Fibroblast of skin of scalp (primary cell): ENCODE data around the gene KRT2.

ENCODE experiments used
- DNase-seq: peaks from one replicate; pipeline ENCODE4 v3.0.0-alpha.2; 2013

KRT2 gene

GRCh38 chr12:52614381-52615207 is 37.4 kb downstream of the KRT2 start:
- DNase-seq, result no peak

- DNase-seq, result no peak
Observed at GRCh38 chr12:52613384-52614030, 38.5 kb downstream of the KRT2 start.

DNA sequence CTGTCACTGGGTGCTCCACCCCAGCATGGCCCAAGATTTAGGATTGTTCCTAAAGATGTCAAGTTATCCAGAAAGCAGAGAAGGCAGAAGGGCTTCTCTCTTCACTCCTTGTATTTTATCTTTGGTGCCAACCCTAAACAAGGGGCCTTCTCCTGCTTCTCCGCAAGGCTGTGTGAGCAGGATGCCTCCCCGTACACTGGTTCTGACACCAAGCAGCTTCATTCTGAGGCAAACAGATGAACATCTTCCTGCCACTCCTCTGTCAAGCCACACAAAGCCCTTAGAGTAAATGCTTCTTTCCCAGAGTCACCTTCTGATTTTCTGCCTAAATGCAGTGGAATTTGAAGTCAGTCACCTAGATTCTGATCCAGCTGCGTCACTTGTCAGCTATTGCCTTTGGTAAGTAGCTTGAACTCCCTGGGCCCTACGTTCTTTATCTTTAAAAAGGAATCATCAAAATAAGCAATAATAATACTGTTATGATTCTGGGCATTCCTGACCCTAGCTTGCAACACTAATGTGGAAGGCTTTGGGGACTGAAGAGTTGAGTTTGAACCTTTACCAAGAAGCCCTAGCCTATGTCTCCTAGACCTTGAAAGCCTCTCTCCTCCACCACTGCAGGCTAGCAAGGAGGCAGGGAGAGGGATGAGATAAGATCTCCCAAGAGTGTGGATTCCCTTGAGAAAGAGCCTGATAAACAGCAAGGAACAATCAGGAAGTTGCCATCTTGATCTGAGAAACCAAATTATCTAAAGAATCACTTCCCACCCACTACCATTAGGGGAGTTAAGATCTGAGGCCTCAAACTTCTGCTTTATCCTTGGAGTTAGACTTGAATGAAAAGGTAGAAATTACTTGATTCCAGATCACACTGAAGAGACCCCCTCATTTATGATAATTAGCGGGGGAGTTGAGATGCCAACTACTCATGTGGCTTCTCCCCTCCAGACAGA is 39.3 kb downstream of the KRT2 start:
- no peak for DNase-seq

GRCh38 chr12:52611080-52611468 is 40.9 kb downstream of the KRT2 start:
- DNase-seq, result no peak

- DNase-seq, result no peak
Observed at GRCh38 chr12:52608826-52609630, 43.0 kb downstream of the KRT2 start.

DNA sequence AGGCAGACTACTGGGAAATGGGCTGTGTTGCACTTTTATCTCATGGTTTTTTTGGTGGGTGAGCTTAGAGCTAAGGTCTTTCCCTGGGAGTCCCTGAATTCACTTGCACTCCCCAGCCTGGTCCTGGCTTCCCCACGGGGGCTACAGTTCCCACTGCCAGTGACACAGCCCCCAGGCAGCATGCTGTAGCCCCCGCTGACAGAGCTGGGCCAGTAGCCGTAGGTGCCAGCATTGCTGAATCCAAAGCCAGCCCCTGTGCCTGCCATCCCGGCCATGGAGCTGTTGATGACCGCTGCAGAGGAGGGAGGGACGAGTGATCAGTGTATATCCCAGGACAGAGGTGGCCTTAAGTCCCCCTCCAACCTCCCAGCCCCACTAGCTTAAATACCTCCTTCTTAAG is 43.9 kb downstream of the KRT2 start:
- DNase-seq, result no peak

- no peak for DNase-seq
Observed at GRCh38 chr12:52607314-52607713, 44.7 kb downstream of the KRT2 start.

DNA sequence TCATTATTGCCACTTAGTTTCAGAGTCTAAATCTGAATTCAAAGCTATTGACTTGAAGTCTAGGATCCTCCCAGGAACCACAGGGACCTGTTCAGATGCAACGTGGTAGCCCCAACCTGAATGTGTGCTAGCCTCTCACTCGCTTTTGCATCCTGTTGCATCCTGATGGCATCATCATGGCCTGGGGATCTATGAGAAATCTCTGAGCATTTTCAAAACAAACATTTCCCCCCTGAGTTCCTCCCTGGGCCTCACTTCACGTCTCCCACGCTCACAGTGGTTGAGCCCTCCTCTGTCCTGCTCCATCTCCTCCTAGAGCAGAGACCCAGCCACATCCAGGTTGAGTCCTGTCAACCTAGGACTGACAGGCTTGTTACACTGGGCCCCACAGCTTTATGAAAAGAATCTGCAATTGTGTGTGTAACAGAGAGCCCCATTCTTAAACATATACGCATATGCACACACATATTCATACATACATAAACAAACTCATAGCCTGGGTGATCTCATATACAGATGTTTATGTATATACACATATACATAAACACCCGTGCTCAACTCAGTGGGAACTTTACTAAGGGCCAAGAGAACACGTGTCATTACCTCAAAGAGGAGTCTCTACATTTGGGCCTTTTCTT is 45.3 kb downstream of the KRT2 start:
- no peak for DNase-seq

GRCh38 chr12:52606096-52606495 is 45.9 kb downstream of the KRT2 start:
- DNase-seq, result no peak

DNA sequence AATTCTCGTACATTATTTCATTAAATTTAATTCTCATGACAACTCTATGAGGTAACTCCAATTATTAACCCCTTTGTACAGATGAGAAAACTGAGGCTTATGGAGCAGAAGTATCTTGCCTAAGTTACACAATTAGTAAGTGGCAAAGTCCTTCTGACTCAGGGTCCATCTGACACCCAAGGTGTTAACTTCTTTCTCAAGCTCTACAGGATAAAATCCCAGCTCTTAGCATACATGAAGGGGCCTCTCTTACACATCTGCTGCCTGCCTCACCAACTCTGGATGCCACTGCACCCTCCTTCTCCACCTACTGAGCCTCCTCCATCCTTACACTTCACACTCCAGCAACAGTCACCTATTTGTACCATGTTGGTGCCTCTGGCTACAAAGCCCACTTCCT is 46.5 kb downstream of the KRT2 start:
- no peak for DNase-seq

DNA sequence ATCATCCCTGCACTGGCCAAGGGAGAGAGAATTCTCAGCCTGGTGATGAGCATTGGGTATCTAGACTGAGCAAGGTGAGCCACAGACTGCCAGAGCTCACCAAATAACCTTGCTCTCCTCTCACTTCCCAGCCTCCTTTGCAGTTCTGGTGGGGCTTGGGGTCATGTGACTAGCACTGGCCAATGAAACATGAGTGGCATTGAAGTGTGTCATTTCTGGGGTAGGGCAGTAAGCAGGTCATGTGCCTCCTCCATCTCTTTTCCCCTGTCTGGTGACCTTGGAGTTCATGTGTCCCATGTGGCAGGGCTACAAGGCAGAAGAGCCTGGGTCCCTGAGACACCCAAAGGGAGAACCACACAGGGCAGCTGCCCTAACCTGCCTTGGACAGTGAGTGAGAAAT is 47.2 kb downstream of the KRT2 start:
- no peak for DNase-seq

GRCh38 chr12:52603314-52603713 is 48.7 kb downstream of the KRT2 start:
- DNase-seq, result no peak

- DNase-seq, result no peak
Observed at GRCh38 chr12:52602552-52602951, 49.5 kb downstream of the KRT2 start.

DNA sequence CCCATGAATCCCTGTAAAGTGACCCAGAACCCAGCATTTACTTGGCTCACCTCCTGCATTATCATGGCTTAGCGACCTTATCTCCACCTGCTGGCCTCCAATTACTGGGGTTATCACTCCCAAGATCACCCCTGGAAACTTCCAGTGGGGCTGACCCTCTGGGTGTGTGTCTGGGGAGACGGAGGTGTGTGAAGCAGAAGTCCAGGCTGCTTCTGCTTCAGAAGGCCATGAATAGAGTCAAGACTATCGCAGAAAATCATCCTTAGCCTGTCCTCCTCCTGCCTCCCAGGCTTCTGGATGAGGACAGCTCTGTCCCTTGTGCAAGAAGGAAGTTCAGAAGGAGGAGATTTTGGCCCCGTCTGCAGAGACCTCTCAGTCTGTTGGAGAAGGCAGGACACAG is 50.3 kb downstream of the KRT2 start:
- no peak for DNase-seq

- DNase-seq, result no peak
Observed at GRCh38 chr12:52600941-52601481, 51.0 kb downstream of the KRT2 start, which contains the start of gene KRT72. Gene KRT72 (minus strand): TSS chr12:52601463. CDS start chr12:52601452, 11 bp downstream.

DNA sequence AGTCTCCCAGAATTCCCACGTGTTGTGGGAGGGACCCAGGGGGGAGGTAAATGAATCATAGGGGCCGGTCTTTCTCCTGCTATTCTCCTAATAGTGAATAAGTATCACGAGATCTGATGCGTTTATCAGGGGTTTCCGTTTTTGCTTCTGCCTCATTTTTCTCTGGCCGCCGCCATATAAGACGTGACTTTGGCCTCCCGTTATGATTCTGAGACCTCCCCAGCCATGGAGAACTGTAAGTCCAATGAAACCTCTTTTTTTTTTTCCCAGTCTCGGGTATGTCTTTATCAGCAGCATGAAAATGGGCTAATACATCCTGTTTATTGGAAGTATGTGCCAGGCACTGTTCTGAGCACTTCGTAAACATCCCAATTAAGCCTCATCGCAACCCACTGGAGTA is 51.5 kb downstream of the KRT2 start:
- no peak for DNase-seq

GRCh38 chr12:52600071-52600470 is 51.9 kb downstream of the KRT2 start:
- no peak for DNase-seq

GRCh38 chr12:52598966-52599365 is 53.0 kb downstream of the KRT2 start:
- DNase-seq, result no peak
